HL-60 (cell line): Measurements from ENCODE around the gene PRDM15.

Experiments used
- DNase-seq, 2 experiments: peaks; one replicate each; pipeline ENCODE4 v3.0.0-alpha.2; 2010 to 2020; ENCODE audit warnings: low read depth in 1 of 2, low spot score in 1 of 2
- H3K27ac ChIP-seq: fragments of 250-450 bp; sonication (Bioruptor Pico); replicated peaks from 2 replicates; pipeline ENCODE4 v1.5.1; 2020; ENCODE audit warnings: mild to moderate bottlenecking, moderate library complexity
- H3K27me3 ChIP-seq: fragments of 250-450 bp; sonication (Bioruptor Pico); 2 replicates; pipeline ENCODE4 v1.5.1; 2021; ENCODE audit warnings: mild to moderate bottlenecking, moderate library complexity; ENCODE audit not compliant: insufficient read depth, poor library complexity, severe bottlenecking
- H3K4me3 ChIP-seq: replicated peaks from 2 replicates; pipeline ENCODE4 v1.5.1; 2011; ENCODE audit warnings: mild to moderate bottlenecking, control low read depth, low read length; ENCODE audit not compliant: insufficient read depth
- GABPA ChIP-seq: IDR thresholded peaks from 2 replicates; pipeline ENCODE4 v1.6.1; 2012; ENCODE audit warnings: low read depth
- POLR2AphosphoS5 ChIP-seq: IDR thresholded peaks from 2 replicates; pipeline ENCODE4 v1.6.1; 2012; ENCODE audit warnings: low read depth
- SPI1 ChIP-seq: IDR thresholded peaks from 2 replicates; pipeline ENCODE4 v1.6.1; 2012; ENCODE audit warnings: low read depth, mild to moderate bottlenecking, borderline replicate concordance
- TF ChIP-seq, protein P1 (sequence below): IDR thresholded peaks from 2 replicates; pipeline ENCODE4 v1.6.1; 2012; ENCODE audit warnings: low read depth; ENCODE audit not compliant: insufficient replicate concordance
- TF ChIP-seq, protein P2 (sequence below): IDR thresholded peaks from one replicate; pipeline ENCODE4 v1.5.1; 2011; ENCODE audit warnings: low read length, control low read depth, inconsistent platforms; ENCODE audit not compliant: insufficient read depth

Gene PRDM15

DNA sequence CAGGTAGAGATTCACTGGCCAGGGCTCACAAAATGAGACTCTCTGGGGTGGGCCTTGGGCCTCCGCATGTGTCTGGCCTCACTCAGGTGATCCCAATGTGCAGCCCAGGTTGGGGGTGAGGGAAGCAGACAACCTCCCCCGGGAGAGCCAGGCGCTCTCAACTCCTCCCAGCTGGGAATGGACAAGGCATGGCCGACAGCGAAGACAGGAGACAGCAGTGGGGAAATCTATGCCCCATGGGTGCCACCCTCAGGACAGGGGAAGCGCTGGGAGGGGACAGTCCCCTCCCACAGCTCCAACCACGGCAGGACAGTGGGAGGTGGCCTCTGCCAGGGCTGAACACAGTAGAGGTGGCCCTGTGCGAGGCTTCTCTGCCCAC, 47.7 kb downstream of the PRDM15 start:
- TF ChIP-seq, protein P1, sequence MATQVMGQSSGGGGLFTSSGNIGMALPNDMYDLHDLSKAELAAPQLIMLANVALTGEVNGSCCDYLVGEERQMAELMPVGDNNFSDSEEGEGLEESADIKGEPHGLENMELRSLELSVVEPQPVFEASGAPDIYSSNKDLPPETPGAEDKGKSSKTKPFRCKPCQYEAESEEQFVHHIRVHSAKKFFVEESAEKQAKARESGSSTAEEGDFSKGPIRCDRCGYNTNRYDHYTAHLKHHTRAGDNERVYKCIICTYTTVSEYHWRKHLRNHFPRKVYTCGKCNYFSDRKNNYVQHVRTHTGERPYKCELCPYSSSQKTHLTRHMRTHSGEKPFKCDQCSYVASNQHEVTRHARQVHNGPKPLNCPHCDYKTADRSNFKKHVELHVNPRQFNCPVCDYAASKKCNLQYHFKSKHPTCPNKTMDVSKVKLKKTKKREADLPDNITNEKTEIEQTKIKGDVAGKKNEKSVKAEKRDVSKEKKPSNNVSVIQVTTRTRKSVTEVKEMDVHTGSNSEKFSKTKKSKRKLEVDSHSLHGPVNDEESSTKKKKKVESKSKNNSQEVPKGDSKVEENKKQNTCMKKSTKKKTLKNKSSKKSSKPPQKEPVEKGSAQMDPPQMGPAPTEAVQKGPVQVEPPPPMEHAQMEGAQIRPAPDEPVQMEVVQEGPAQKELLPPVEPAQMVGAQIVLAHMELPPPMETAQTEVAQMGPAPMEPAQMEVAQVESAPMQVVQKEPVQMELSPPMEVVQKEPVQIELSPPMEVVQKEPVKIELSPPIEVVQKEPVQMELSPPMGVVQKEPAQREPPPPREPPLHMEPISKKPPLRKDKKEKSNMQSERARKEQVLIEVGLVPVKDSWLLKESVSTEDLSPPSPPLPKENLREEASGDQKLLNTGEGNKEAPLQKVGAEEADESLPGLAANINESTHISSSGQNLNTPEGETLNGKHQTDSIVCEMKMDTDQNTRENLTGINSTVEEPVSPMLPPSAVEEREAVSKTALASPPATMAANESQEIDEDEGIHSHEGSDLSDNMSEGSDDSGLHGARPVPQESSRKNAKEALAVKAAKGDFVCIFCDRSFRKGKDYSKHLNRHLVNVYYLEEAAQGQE = no peak
- TF ChIP-seq, protein P2, sequence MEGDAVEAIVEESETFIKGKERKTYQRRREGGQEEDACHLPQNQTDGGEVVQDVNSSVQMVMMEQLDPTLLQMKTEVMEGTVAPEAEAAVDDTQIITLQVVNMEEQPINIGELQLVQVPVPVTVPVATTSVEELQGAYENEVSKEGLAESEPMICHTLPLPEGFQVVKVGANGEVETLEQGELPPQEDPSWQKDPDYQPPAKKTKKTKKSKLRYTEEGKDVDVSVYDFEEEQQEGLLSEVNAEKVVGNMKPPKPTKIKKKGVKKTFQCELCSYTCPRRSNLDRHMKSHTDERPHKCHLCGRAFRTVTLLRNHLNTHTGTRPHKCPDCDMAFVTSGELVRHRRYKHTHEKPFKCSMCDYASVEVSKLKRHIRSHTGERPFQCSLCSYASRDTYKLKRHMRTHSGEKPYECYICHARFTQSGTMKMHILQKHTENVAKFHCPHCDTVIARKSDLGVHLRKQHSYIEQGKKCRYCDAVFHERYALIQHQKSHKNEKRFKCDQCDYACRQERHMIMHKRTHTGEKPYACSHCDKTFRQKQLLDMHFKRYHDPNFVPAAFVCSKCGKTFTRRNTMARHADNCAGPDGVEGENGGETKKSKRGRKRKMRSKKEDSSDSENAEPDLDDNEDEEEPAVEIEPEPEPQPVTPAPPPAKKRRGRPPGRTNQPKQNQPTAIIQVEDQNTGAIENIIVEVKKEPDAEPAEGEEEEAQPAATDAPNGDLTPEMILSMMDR = no peak
- no peak for TF ChIP-seq SPI1
- TF ChIP-seq POLR2AphosphoS5 = no peak
- no peak for TF ChIP-seq GABPA
- H3K27me3 ChIP-seq = no peaks in the 10 kb centered on the region
- DNase-seq = no peak
- no peak overlapping the region for H3K27ac ChIP-seq
- H3K4me3 ChIP-seq = no peak overlapping the region

DNA sequence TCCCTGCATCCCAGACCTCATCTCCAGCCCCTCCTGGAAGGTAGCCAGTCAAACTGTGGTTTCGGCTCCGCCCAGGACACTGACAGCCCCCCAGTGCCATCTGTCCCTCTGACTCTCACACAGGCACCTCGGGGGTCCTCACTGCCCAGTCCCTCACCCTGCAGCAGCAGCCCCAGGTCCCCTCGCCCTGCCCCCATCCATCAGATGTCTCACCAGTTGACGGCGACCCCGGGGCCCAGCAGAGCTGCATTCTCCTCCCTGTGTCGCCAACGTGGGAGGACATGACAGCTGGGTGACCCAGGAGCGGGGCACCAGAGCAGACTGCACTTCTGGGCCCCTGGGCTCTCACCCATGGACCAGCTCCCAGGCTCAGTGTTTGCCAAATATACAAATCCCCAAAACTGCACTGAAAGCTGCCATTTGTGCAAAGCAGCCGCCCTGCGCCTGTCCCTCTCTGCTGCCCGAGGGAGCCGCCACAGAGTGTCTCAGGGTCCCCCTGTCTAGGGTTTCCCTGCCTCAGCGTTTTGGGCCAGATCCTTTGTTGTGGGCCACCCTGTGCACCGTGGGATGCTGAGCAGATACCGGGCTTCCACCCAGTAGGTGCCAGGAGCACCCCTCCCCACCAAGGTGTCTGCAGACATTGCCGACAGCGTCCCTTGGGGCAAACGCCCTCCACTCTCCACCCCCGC, 48.2 kb downstream of the PRDM15 start:
- H3K4me3 ChIP-seq = no peak overlapping the region
- TF ChIP-seq GABPA (no peak), POLR2AphosphoS5 (no peak), SPI1 (no peak)
- TF ChIP-seq, protein P1 = no peak
- TF ChIP-seq, protein P2 = no peak
- no peaks in the 10 kb centered on the region for H3K27me3 ChIP-seq
- H3K27ac ChIP-seq = no peak overlapping the region
- no peak for DNase-seq

DNA sequence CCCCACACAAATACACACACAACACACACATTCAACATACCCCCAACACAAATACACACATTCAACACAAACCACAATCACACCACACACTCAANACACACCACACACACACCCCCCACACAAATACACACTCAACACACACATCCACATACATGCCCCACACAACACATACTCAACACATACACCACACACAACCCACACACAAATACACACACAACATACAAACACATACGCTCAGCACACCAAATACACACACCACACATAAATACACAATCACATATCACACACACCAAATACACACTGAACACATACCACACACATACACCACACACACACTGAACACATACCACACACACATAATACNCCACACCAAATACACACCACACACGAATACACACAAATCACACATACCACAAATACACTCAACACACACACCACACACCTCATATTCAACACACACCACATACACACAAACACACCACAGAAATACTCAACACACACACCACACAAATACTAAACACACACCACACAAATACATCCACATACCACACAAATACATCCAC, 48.9 kb downstream of the PRDM15 start:
- Histone ChIP-seq H3K27me3 (no peaks in the 10 kb centered on the region), H3K27ac (no peak overlapping the region), H3K4me3 (no peak overlapping the region)
- TF ChIP-seq, protein P1 = no peak
- TF ChIP-seq GABPA (no peak), POLR2AphosphoS5 (no peak), SPI1 (no peak)
- TF ChIP-seq, protein P2 = no peak
- no peak for DNase-seq
